DMS79 treated with DMSO at 0.1 percent for 48 hours (cell line): ENCODE data around the gene DCXR.
A peak's percentile ranks its signal among the peaks of the same experiment; 100 is the strongest.
"Not testable (repeated sequence)": the region's sequence is repeated elsewhere in the genome, so short reads cannot be mapped to it uniquely, and the experiment has no call there.

Experiments
- DNase-seq: peaks from one replicate; lab custom pipeline; 2025; lab: John Stamatoyannopoulos, UW

Gene DCXR

GRCh38 chr17:82039695-82040299 is 2.3 kb upstream of the DCXR start:
- DNase-seq, result no peak

DNA sequence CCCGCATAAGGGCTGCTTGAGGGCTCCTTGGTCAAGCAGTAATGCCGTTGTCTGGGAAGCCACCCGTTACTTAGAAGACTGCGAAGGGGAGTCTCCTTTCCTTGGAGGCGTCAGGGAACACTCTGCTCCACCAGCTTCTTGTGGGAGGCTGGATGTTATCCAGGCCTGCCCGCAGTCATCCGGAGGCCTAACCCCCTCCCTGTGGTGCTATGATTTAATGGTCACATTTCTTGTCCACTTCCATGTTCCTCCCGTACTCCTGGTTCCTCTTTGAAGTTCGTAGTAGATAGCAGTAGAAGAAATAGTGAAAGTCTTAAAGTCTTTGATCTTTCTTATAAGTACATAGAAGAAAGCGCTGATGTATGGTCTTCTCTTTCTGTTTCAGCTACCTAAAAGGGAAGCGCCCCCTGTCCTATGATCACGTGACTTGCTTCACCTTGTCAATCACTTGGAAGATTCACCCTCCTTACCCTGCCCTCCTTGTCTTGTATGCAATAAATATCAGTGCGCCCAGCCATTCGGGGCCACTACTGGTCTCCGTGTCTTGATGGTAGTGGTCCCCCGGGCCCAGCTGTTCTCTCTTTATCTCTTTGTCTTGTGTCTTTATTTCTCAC is 1.4 kb upstream of the DCXR start:
- not testable (repeated sequence) for DNase-seq

GRCh38 chr17:82037889-82038195 is 345 bp upstream of the DCXR start:
- no peak for DNase-seq

- DNase-seq, result no peak
Observed at GRCh38 chr17:82036634-82037091, 834 bp downstream of the DCXR start.

DNA sequence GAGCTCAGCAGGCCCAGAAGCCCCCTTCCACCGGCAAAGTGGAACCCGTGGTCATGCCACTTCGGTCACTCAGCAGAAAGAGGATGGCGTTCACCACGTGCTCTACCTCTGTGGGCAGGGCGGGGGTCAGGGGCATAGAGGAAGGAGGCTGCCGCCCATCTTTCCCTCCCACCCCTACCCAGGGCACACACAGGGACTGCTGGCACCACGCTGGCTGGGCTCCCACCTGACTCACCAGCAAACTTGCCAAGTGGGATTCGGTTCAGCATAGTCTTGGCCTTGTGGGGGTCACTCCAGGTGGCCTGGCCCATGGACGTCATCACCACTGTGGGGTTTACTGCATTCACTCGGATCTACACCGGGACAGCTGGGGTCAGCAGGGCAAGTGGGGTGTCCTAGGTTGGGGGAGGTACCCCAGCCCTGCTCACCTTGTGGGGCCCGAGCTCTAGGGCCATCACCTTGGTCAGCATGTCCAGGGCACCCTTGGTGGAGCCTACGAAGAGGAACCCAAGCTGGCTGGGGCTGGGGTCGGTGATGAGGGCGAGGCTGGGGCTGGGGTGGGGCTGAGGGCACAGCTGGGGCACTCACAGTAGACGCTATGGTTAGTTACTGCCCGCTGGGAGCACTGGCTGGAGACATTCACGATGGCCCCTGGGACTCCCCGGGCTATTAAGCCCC is 1.4 kb downstream of the DCXR start:
- DNase-seq, result no peak

DNA sequence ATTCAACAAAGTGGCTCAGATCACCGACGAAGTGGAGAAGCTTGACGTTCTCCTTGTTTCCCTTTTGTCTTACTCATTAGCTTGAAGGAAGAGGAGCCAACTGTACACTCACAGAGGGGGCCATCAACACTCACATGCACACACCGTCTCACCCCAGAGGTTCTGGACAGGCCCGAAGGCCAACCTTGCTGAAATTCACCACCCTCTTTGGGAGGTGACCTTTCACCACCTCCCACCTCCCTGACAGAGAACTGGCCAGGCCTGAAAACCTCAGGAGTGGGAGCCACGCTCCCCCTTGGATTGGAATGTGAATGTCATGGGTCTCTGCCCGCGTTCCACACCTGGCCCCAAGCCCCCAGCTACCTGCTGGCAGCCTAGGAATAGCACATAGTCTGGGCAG is 2.0 kb downstream of the DCXR start:
- no peak for DNase-seq

DNA sequence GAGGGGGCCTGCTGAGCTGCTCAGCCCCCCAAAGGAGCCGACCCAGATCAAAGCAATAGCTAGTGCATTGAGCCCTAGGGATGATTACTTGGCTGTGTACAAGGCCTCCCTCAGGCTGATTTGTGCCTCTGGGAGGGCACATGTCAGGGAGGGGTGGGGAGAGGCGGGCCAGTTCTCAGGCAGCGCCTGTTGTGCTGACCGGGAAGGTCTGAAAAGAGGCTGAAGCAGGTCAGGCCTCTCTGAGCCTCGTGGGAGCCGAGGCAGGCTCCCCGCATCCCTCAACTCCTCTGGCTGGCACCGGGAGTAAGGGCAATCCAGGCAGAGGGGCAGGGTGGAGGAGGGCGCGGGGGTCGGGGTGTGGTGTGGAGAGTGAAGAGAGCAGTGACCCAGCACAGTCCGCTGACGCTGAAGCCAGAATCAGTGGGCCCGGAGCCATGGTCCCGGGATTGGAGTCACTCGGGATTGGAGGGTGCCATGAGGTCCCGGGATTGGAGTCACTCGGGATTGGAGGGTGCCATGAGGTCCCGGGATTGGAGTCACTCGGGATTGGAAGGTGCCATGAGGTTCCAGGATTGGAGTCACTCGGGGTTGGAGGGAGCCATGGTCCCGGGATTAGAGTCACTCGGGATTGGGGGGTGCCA is 3.0 kb downstream of the DCXR start:
- DNase-seq, result no peak

- no peak for DNase-seq
Observed at GRCh38 chr17:82033359-82034085, 4.0 kb downstream of the DCXR start.

DNA sequence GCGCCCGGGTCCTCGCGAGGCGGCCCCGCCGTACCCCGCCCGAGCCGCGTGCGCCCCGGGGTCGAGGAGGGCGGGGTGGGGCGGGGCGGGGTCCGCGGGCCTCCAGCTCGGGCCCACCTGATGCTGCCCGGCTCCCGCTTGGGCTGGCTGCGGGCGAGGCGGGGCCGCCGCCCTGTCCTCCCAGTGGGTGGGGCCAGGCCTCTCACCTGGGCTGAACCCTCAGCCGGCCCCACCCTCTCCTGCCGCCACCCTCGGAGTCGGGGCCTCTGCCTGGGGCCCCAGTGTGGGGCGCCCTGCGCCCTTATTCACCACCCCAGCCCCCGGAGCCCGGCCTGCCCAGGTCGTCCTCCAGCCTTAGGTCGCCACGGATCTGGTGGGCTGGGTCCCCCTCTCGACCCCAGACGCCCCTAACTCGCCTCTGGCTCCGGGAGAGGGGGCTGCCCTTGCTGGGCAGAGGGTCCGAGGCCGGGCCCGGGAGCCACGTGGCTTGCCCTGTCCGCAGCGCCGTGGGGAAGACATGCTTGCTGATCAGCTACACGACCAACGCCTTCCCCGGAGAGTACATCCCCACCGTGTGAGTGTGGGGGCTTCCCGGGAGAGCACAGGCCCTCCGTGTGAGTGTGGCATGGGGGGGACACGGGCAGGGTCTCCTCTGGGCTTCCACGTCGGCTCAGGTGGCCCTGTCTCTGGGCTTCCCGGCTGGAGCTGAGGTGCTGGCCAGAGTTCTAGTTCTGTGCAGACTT is 5.4 kb downstream of the DCXR start:
- DNase-seq, result no peak

DNA sequence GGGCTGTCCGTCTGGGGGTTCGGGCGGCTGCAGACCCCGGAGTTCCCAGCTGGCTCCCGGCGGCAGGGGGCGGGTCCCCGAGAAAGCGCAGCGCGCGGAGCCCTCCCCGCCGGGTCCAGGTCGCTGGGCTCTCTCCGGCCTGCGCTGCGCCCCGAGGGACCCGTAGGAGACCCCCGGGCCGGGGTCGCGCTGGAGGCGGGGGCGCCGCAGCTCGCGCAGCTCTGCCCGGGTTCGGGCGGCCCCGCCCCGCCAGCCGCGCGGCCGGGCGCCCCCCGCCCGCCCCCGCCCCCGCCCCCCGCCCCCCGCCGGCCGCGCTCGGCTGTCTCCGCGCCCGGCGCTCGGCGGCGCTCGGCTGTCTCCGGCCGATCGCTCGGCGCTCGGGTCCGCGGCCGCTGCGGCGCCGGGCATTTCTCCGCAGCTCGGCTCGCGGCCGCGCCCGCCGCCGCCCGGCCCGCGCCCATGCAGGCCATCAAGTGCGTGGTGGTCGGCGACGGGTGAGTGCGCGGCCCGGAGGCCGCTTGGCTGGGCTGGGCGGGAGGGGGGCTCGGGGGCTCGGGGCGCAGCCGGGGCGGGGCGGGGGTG is 6.1 kb downstream of the DCXR start, which contains the start of gene RAC3:
TSS of gene RAC3 (plus strand) at position 376 of the 582 bp plus-strand sequence. CDS start at position 460, 84 bp downstream.
- no peak for DNase-seq

GRCh38 chr17:82030470-82031302 is 6.8 kb downstream of the DCXR start:
- DNase-seq, result peak; percentile 7

- DNase-seq, result no peak
Observed at GRCh38 chr17:82029990-82030469, 7.5 kb downstream of the DCXR start.

DNA sequence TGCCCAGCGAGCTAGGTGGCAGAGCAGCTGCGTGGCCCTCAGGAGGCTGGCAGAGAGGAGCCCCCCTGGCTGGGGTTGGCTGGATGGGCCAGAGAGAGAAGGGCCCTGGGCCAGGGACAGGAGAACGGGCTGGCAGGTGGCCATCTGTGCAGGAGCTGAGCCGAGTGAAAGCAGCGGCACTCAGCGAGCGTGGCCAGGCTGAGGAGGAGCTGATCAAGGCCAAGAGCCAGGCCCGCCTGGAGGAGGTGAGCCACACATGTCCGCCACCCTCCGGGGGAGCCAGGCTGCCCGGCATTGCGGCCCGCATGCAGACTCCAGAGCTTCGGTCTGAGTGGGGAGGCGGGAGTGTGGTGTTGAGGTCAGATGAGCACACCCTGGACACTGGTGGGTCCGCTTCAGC is 8.1 kb downstream of the DCXR start:
- peak; percentile 28 for DNase-seq

GRCh38 chr17:82028966-82029365 is 8.5 kb downstream of the DCXR start:
- no peak for DNase-seq

- no peak for DNase-seq
Observed at GRCh38 chr17:82028246-82028645, 9.3 kb downstream of the DCXR start.

DNA sequence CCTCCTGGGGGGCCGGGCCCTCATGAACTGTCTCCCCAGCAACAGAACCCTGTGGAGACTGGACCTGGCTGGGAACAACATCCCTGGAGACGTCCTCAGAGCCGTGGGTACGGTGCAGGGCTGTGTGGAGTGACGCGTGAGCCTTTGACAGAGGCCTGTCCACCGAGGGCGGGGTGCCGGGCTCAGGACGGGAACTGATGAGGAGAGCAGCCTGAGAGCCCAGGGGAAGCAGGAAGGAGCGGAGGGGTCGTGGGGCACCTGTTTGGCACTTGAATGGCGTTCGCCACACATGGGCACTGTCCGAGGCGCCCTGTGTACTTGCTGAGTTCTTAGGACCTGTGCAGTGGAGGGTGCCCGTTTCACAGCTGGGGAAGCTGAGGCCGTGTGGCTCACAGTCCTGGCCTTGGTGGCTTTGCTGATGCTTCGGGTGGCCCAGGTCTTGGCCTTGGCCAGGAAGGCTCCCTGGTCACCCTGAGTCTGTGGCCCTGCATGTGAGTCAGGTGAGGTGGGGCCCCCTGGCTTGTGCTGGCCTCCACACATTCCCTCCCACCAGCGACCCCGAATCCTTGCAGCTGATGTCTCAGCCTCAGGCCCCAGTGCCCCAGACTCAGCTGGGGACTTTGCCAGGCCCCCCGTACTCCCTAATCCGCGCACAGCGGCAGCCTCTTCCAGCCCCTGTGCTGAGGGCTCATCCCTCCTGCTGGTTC is 11.9 kb downstream of the DCXR start:
- DNase-seq, result no peak

- DNase-seq, result no peak
Observed at GRCh38 chr17:82024859-82025258, 12.6 kb downstream of the DCXR start.

DNA sequence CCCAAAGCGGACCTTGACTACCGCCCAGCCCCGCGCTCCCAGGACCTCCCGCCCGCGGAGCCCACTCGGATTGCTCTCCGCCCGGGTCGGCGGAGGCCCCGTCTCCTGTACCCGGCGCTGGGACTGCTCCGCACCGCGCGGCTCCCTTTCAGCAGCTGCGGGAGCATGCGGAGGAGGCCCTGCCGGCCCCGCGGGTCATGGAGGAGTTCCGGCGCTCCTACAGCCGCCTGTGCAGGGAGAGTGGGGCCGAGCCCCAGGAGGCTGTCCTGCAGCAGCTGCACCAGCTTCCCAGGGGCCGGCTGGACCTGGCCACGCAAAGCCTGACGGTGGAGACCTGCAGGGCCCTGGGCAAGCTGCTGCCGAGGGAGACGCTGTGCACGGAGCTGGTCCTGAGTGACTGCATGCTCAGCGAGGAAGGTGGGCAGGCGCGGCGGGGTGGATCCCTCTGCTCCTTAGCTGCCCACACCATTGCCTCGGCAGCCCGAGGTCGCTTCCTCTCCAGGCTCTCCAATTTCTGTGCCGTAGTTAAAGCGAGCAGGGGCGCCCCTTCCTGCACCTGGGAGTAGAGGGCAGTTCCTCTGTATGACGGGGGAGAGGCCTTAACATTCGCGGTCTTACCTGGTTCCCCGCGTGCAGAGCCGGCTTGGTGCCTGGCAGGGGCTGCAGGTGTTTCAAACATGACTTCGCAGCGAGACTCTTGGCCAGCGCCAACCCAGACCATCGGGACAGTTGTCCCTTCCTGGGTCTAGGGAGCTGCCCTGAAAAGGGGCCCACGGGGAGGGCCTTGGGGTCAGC is 13.9 kb downstream of the DCXR start:
- no peak for DNase-seq

- peak; percentile 85 for DNase-seq
Observed at GRCh38 chr17:82022981-82023446, 14.5 kb downstream of the DCXR start, which contains the start of gene LRRC45. Gene LRRC45 (plus strand): TSS chr17:82023305. CDS start chr17:82023644, 339 bp downstream.
